Measurements from ENCODE around the gene SCARF2.

Gene SCARF2

GRCh38 chr22:20428496-20429253 lies 8.9 kb downstream of the SCARF2 start:
- no peak for TF ChIP-seq CTCF (IDR thresholded peaks at IDR 0.05; ENCODE audit: low read length, missing control alignments)

GRCh38 chr22:20427945-20428417 lies 9.6 kb downstream of the SCARF2 start:
- TF ChIP-seq CTCF (IDR thresholded peaks at IDR 0.05; ENCODE audit: low read length, missing control alignments), result no peak
- no peak for DNase-seq (ENCODE audit: low read depth)
- H3K4me3 ChIP-seq (replicated peaks; ENCODE audit: low read depth, low read length), result no peak overlapping the region

More at GRCh38 chr22:20428496-20429253, 8.9 kb downstream of the SCARF2 start:
- no peak for DNase-seq (ENCODE audit: low read depth)
- no peak overlapping the region for H3K4me3 ChIP-seq (replicated peaks; ENCODE audit: low read depth, low read length)

- no peak for TF ChIP-seq CTCF (IDR thresholded peaks at IDR 0.05; ENCODE audit: low read length, missing control alignments)
- no peak overlapping the region for H3K4me3 ChIP-seq (replicated peaks; ENCODE audit: low read depth, low read length)
- no peak for DNase-seq (ENCODE audit: low read depth)
Observed at GRCh38 chr22:20427104-20427944, 10.3 kb downstream of the SCARF2 start.

- no peak overlapping the region for H3K4me3 ChIP-seq (replicated peaks; ENCODE audit: low read depth, low read length)
- DNase-seq (ENCODE audit: low read depth), result no peak
- no peak for TF ChIP-seq CTCF (IDR thresholded peaks at IDR 0.05; ENCODE audit: low read length, missing control alignments)
Observed at GRCh38 chr22:20426259-20426615, 11.4 kb downstream of the SCARF2 start.

- TF ChIP-seq CTCF (IDR thresholded peaks at IDR 0.05; ENCODE audit: low read length, missing control alignments), result no peak
- no peak for DNase-seq (ENCODE audit: low read depth)
- no peak overlapping the region for H3K4me3 ChIP-seq (replicated peaks; ENCODE audit: low read depth, low read length)
Observed at GRCh38 chr22:20425566-20426258, 11.9 kb downstream of the SCARF2 start.

- no peak for DNase-seq (ENCODE audit: low read depth)
- H3K4me3 ChIP-seq (replicated peaks; ENCODE audit: low read depth, low read length), result no peak overlapping the region
- no peak for TF ChIP-seq CTCF (IDR thresholded peaks at IDR 0.05; ENCODE audit: low read length, missing control alignments)
Observed at GRCh38 chr22:20424932-20425565, 12.6 kb downstream of the SCARF2 start.
